Measurements from ENCODE around the gene LPAR1.
A peak's percentile ranks its signal among the peaks of the same experiment; 100 is the strongest.

LPAR1 gene

GRCh38 chr9:110999379-110999778, 38.9 kb downstream of the LPAR1 start:
- DNase-seq (ENCODE audit: low read depth), result no peak

GRCh38 chr9:110997847-110998246, 40.4 kb downstream of the LPAR1 start:
- DNase-seq (ENCODE audit: low read depth), result no peak

GRCh38 chr9:110996436-110997220, 41.6 kb downstream of the LPAR1 start:
- DNase-seq (ENCODE audit: low read depth), result no peak

GRCh38 chr9:110995420-110996340, 42.6 kb downstream of the LPAR1 start:
- DNase-seq (ENCODE audit: low read depth), result no peak

- DNase-seq (ENCODE audit: low read depth), result no peak
Observed at GRCh38 chr9:110994771-110995241, 43.5 kb downstream of the LPAR1 start.

GRCh38 chr9:110990481-110990880, 47.8 kb downstream of the LPAR1 start:
- no peak for DNase-seq (ENCODE audit: low read depth)

- DNase-seq (ENCODE audit: low read depth), result no peak
Observed at GRCh38 chr9:110986529-110986928, 51.7 kb downstream of the LPAR1 start.

- DNase-seq (ENCODE audit: low read depth), result no peak
Observed at GRCh38 chr9:110984890-110985437, 53.3 kb downstream of the LPAR1 start.

GRCh38 chr9:110980261-110980660, 58.0 kb downstream of the LPAR1 start:
- no peak for DNase-seq (ENCODE audit: low read depth)

GRCh38 chr9:110979636-110980035, 58.6 kb downstream of the LPAR1 start:
- DNase-seq (ENCODE audit: low read depth), result no peak

GRCh38 chr9:110978516-110978915, 59.8 kb downstream of the LPAR1 start:
- no peak for DNase-seq (ENCODE audit: low read depth)

- no peak for DNase-seq (ENCODE audit: low read depth)
Observed at GRCh38 chr9:110977259-110977709, 61.0 kb downstream of the LPAR1 start.

GRCh38 chr9:110975969-110976368, 62.3 kb downstream of the LPAR1 start:
- DNase-seq (ENCODE audit: low read depth), result no peak

GRCh38 chr9:110975278-110975677, 63.0 kb downstream of the LPAR1 start:
- DNase-seq (ENCODE audit: low read depth), result no peak

GRCh38 chr9:110971705-110972104, 66.6 kb downstream of the LPAR1 start:
- DNase-seq (ENCODE audit: low read depth), result no peak

- DNase-seq (ENCODE audit: low read depth), result no peak
Observed at GRCh38 chr9:110971234-110971633, 67.0 kb downstream of the LPAR1 start.

- DNase-seq (ENCODE audit: low read depth), result peak; percentile 49
Observed at GRCh38 chr9:110969971-110970386, 68.3 kb downstream of the LPAR1 start.

- no peak for DNase-seq (ENCODE audit: low read depth)
Observed at GRCh38 chr9:110968096-110968495, 70.2 kb downstream of the LPAR1 start.

- DNase-seq (ENCODE audit: low read depth), result no peak
Observed at GRCh38 chr9:110967196-110967595, 71.1 kb downstream of the LPAR1 start.

GRCh38 chr9:110960288-110960687, 78.0 kb downstream of the LPAR1 start:
- DNase-seq (ENCODE audit: low read depth), result no peak

- DNase-seq (ENCODE audit: low read depth), result no peak
Observed at GRCh38 chr9:110958847-110959246, 79.4 kb downstream of the LPAR1 start.

- no peak for DNase-seq (ENCODE audit: low read depth)
Observed at GRCh38 chr9:110954822-110955291, 83.4 kb downstream of the LPAR1 start.

GRCh38 chr9:110952540-110952859, 85.8 kb downstream of the LPAR1 start:
- no peak for DNase-seq (ENCODE audit: low read depth)

All from non-pigmented ciliary epithelial cell (primary cell).